WTC11 (cell line): Measurements from ENCODE around the gene DBN1.

Experiments used
- CREM ChIP-seq: sonication (generic); formaldehyde crosslinking; IDR thresholded peaks from 2 replicates; pipeline ENCODE4 v1.8.1; 2022; ENCODE audit warnings: mild to moderate bottlenecking, missing genetic modification reagents, moderate library complexity
- IRF2 ChIP-seq: sonication (generic); formaldehyde crosslinking; IDR thresholded peaks from 2 replicates; pipeline ENCODE4 v1.8.0; 2022; ENCODE audit warnings: low read depth, missing genetic modification reagents, borderline replicate concordance
- JUN ChIP-seq: sonication (generic); formaldehyde crosslinking; IDR thresholded peaks from 2 replicates; pipeline ENCODE4 v1.8.0; 2023; ENCODE audit warnings: mild to moderate bottlenecking, missing genetic modification reagents
- NR3C1 ChIP-seq: sonication (generic); formaldehyde crosslinking; conservative IDR thresholded peaks from 2 replicates; pipeline ENCODE4 v1.8.1; 2023; ENCODE audit warnings: low read depth, mild to moderate bottlenecking, missing genetic modification reagents
- TP53 ChIP-seq: sonication (generic); formaldehyde crosslinking; IDR thresholded peaks from 2 replicates; pipeline ENCODE4 v1.8.1; 2023; ENCODE audit warnings: mild to moderate bottlenecking, missing genetic modification reagents
- TF ChIP-seq, protein P1 (sequence below): fragments of 200-600 bp; IDR thresholded peaks from 2 replicates; pipeline ENCODE4 v1.8.0; 2022; ENCODE audit warnings: antibody characterized with exemption
- TF ChIP-seq, protein P2 (sequence below): sonication (generic); formaldehyde crosslinking; IDR thresholded peaks from 2 replicates; pipeline ENCODE4 v1.8.0; 2022; ENCODE audit warnings: mild to moderate bottlenecking, missing genetic modification reagents
- TF ChIP-seq, protein P3 (sequence below): fragments of 250-450 bp; sonication (Bioruptor Pico); IDR thresholded peaks from 2 replicates; pipeline ENCODE4 v1.9.0; 2021; ENCODE audit warnings: moderate library complexity, mild to moderate bottlenecking, inconsistent platforms, borderline replicate concordance
- TF ChIP-seq, protein P4 (sequence below): sonication (generic); formaldehyde crosslinking; IDR thresholded peaks from 2 replicates; pipeline ENCODE4 v1.8.0; 2023; ENCODE audit warnings: missing genetic modification reagents

DNA sequence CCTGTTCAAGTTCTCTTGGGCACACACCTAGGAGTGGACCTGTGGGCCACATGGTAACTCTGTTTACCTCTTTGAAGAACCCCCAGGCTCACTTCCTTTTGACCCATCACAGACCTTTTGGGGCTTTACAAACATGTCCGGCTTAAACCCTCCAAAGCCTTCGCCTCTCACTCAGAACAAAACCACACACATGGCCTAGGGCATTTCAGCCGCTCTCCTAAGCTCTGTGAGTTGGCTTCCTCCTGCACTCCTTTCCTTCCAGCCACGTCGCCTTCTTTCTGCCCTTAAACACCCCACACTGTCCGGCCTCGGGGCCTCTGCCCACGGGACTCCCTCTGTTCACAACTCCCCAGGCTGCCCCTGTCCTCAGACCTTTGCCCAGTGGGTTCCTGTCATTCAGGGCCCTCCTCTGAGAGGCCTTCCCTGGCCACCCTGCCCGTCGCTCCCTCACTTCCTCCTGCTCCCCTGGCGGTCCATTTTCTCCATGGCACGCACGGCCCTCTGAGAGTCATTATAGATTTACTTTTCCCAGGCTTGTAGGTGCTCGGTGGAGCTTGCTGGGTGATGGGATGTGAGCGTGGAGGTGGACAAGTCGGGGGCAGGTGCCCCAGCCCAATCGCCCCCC, 34.3 kb upstream of the DBN1 start:
- TF ChIP-seq, protein P1, sequence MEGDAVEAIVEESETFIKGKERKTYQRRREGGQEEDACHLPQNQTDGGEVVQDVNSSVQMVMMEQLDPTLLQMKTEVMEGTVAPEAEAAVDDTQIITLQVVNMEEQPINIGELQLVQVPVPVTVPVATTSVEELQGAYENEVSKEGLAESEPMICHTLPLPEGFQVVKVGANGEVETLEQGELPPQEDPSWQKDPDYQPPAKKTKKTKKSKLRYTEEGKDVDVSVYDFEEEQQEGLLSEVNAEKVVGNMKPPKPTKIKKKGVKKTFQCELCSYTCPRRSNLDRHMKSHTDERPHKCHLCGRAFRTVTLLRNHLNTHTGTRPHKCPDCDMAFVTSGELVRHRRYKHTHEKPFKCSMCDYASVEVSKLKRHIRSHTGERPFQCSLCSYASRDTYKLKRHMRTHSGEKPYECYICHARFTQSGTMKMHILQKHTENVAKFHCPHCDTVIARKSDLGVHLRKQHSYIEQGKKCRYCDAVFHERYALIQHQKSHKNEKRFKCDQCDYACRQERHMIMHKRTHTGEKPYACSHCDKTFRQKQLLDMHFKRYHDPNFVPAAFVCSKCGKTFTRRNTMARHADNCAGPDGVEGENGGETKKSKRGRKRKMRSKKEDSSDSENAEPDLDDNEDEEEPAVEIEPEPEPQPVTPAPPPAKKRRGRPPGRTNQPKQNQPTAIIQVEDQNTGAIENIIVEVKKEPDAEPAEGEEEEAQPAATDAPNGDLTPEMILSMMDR: no peak
- TF ChIP-seq, protein P2, sequence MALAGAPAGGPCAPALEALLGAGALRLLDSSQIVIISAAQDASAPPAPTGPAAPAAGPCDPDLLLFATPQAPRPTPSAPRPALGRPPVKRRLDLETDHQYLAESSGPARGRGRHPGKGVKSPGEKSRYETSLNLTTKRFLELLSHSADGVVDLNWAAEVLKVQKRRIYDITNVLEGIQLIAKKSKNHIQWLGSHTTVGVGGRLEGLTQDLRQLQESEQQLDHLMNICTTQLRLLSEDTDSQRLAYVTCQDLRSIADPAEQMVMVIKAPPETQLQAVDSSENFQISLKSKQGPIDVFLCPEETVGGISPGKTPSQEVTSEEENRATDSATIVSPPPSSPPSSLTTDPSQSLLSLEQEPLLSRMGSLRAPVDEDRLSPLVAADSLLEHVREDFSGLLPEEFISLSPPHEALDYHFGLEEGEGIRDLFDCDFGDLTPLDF (CRISPR knock-in tag): no peak
- no peak for TF ChIP-seq TP53 (CRISPR knock-in tag)
- no peak for TF ChIP-seq CREM (CRISPR knock-in tag)
- TF ChIP-seq NR3C1 (CRISPR knock-in tag): no peak
- TF ChIP-seq JUN (CRISPR knock-in tag): no peak
- TF ChIP-seq, protein P3, sequence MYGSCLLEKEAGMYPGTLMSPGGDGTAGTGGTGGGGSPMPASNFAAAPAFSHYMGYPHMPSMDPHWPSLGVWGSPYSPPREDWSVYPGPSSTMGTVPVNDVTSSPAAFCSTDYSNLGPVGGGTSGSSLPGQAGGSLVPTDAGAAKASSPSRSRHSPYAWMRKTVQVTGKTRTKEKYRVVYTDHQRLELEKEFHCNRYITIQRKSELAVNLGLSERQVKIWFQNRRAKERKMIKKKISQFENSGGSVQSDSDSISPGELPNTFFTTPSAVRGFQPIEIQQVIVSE (CRISPR knock-in tag): no peak
- TF ChIP-seq, protein P4, sequence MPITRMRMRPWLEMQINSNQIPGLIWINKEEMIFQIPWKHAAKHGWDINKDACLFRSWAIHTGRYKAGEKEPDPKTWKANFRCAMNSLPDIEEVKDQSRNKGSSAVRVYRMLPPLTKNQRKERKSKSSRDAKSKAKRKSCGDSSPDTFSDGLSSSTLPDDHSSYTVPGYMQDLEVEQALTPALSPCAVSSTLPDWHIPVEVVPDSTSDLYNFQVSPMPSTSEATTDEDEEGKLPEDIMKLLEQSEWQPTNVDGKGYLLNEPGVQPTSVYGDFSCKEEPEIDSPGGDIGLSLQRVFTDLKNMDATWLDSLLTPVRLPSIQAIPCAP: no peak
- TF ChIP-seq IRF2 (CRISPR knock-in tag): no peak
